ENCODE results near the gene BICC1. TPM values are rescaled to one million over a fixed set of nuclear protein-coding genes. Genes with fewer than 3 reads are reported as not detected.
A peak's percentile ranks its signal among the peaks of the same experiment; 100 is the strongest.

Gene BICC1
- total and polyA plus RNA-seq, 2 of the 13 experiments (the other 11 are each of a cell fraction or from before 2014, with no cell fraction given): 0.18 to 1.5 TPM

DNA sequence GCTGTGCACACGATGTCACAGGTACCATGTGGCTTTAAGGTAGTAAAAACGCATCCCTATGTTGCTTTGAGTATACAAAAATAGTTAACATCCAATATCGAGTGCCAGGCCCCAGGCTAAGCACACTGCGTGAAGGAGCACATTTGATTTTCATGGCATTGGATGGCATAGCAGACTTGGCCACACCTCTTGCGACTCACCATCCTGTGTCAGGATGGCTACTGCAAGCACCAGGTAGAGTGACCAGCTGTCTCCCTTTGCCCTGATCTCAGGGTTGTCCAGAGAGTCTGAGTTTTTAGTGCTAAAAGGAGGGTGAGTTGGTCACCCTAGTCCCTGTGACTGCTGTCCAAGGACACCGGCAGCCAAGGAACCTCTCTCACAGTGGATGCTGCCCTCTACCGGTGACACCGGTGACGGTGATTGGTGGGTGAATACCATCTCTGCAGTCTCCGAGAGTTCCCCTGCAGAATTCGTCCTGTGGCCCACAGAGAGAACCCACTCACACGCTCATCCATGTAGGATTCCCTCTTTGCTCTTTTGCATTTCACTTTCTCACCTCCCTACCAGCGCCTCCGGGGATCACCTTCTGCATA is 76.1 kb downstream of the BICC1 start:
- Histone ChIP-seq H3K79me2 (ENCODE audit: insufficient read depth, low read length) (peaks cover 2% of the 10 kb centered on the region), H3K9me3 (ENCODE audit: low read length) (no peaks in the 10 kb centered on the region), H3K36me3 (replicated peaks in 1 of 2; ENCODE audit: control insufficient read depth in 1 of 2, insufficient read depth in 2 of 2, low read length in 2 of 2) (no peaks in the 10 kb centered on the region), H3K27me3 (ENCODE audit: control insufficient read depth in 1 of 2, insufficient read depth in 2 of 2, low read length in 2 of 2) (no peaks in the 10 kb centered on the region), H3K4me2 (ENCODE audit: low read depth, low read length) (no peak overlapping the region), H3K4me1 (ENCODE audit: insufficient read depth, low read length) (peaks cover 11% of the 10 kb centered on the region), H3K27ac (ENCODE audit: extremely low read length, insufficient read depth, low read length) (no peak overlapping the region), H3K4me3 (replicated peaks in 1 of 3; ENCODE audit: insufficient read depth in 1 of 3, low read depth in 2 of 3, low read length in 3 of 3) (no peak overlapping the region), H4K20me1 (ENCODE audit: insufficient read depth, low read length) (no peaks in the 10 kb centered on the region), H3K9ac (ENCODE audit: insufficient read depth, low read depth, low read length) (no peak overlapping the region), H2AFZ (ENCODE audit: low read length) (no peak overlapping the region)
- no TSS peak for BruUV-seq (replicated peaks)
- WGBS (ENCODE audit: low lambda C conversion rate): 94% methylated on average over 9 of the region's 14 CpGs
- TF ChIP-seq NR2F6 (IDR thresholded peaks at IDR 0.05) (no peak), NR2F6 (CRISPR knock-in tag; IDR thresholded peaks at IDR 0.05) (no peak), STAG1 (CRISPR knock-in tag; IDR thresholded peaks at IDR 0.05) (0 out of 2 replicates have a peak, but pooled peaks have one; percentile 9)
- ATAC-seq: no peak
- intact Hi-C loops (cut with micrococcal nuclease; ENCODE audit: unreplicated experiment) (no loop called here), in situ Hi-C loops (cut with HindIII; ENCODE audit: extremely low pct_ligation_motif_present, low pct_unique_long_range_greater_than_20kb) (no loop called here)
- DNase-seq (ENCODE audit: low spot score): no peak
- no peak for FAIRE-seq
- ChIA-PET CTCF (ENCODE audit: low intra/inter-chr PET ratio, low total read pairs) (no interaction called here), POLR2A (no interaction called here)

DNA sequence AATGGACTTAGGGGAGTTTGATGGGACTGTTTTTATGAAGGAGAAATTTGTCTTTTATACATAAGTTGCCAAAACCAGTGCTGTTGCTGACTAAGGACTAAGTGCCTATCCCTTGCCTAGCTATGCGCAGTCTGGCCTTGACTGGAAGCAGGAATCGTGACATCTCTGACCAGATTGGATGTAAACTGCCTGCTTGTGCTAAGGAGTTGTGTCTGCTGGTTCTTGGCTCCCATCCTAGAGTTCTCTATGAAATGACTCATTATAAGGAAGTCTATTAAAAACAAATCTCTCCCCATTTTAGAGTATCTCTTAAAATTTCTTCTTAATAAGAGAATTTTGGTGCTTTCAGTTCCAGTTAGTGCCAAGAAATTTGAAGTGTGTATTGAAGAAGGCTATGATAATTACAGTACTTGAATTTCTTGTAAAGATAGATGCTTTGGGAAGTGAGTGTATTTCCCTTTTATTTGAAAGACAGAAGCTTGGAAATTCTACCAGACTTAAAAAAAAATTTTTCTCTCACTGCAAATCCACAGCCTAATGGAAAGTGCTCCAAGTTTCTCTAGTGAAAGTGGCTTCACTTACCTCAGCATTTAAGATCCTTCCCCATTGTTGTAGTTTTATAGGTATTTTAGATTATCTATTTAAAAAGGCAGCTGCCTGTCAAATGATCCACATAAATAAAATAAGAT is 77.6 kb downstream of the BICC1 start:
- no peak overlapping the region for H3K4me3 ChIP-seq (replicated peaks in 1 of 3; ENCODE audit: insufficient read depth in 1 of 3, low read depth in 2 of 3, low read length in 3 of 3)
- no peaks in the 10 kb centered on the region for H3K27me3 ChIP-seq (ENCODE audit: control insufficient read depth in 1 of 2, insufficient read depth in 2 of 2, low read length in 2 of 2)
- 96% methylated on average over 2 of the region's 2 CpGs for WGBS (ENCODE audit: low lambda C conversion rate)
- no peaks in the 10 kb centered on the region for H3K79me2 ChIP-seq (ENCODE audit: insufficient read depth, low read length)
- H2AFZ ChIP-seq (ENCODE audit: low read length): no peak overlapping the region
- POLR2A ChIA-PET: no interaction called here
- H3K27ac ChIP-seq (ENCODE audit: extremely low read length, insufficient read depth, low read length): no peak overlapping the region
- H3K9ac ChIP-seq (ENCODE audit: insufficient read depth, low read depth, low read length): no peak overlapping the region
- TF ChIP-seq ERF (CRISPR knock-in tag; IDR thresholded peaks at IDR 0.05) (no peak), ZFX (CRISPR knock-in tag; IDR thresholded peaks at IDR 0.05; ENCODE audit: low read depth) (no peak)
- no peaks in the 10 kb centered on the region for H3K36me3 ChIP-seq (replicated peaks in 1 of 2; ENCODE audit: control insufficient read depth in 1 of 2, insufficient read depth in 2 of 2, low read length in 2 of 2)
- in situ Hi-C loops (cut with HindIII; ENCODE audit: extremely low pct_ligation_motif_present, low pct_unique_long_range_greater_than_20kb) (no loop called here), intact Hi-C loops (cut with micrococcal nuclease; ENCODE audit: unreplicated experiment) (no loop called here)
- DNase-seq (ENCODE audit: low spot score) (no peak), ATAC-seq (no peak), FAIRE-seq (no peak)
- H3K9me3 ChIP-seq (ENCODE audit: low read length): no peaks in the 10 kb centered on the region
- H3K4me1 ChIP-seq (ENCODE audit: insufficient read depth, low read length): peaks cover 11% of the 10 kb centered on the region
- no peak overlapping the region for H3K4me2 ChIP-seq (ENCODE audit: low read depth, low read length)
- no TSS peak for BruUV-seq (replicated peaks)
- CTCF ChIA-PET (ENCODE audit: low intra/inter-chr PET ratio, low total read pairs): no interaction called here
- no peaks in the 10 kb centered on the region for H4K20me1 ChIP-seq (ENCODE audit: insufficient read depth, low read length)
